Neural cell (in vitro differentiated cells): ENCODE data around the gene MAPK11. TPM values are rescaled to one million over a fixed set of nuclear protein-coding genes. Genes with fewer than 3 reads are reported as not detected.

Experiments
- H2AFZ ChIP-seq: fragments of 200-600, 300-800 bp; sonication (generic), shearing (Covaris generic); 2 replicates; pipeline ENCODE4 v1.6.0; 2014; ENCODE audit warnings: low read depth, mild to moderate bottlenecking, antibody characterized with exemption, low read length, moderate library complexity
- H3F3A ChIP-seq: fragments of 200-600 bp; shearing (Covaris generic); 2 replicates; pipeline ENCODE4 v1.6.1; 2016; ENCODE audit warnings: mild to moderate bottlenecking, moderate library complexity, mixed read lengths, antibody characterized with exemption, low read length; ENCODE audit not compliant: insufficient read depth, poor library complexity, severe bottlenecking
- H3K27ac ChIP-seq: fragments of 200-600, 300-800 bp; sonication (generic), shearing (Covaris generic); 2 replicates; pipeline ENCODE4 v1.5.1; 2014; ENCODE audit warnings: mild to moderate bottlenecking, low read length, moderate library complexity
- H3K27me3 ChIP-seq: fragments of 300-800, 200-600 bp; sonication (generic), shearing (Covaris generic); 2 replicates; pipeline ENCODE4 v1.6.0; 2014; ENCODE audit warnings: mild to moderate bottlenecking, low read depth, low read length, moderate library complexity; ENCODE audit not compliant: insufficient read depth
- H3K36me3 ChIP-seq: fragments of 300-800, 200-600 bp; sonication (generic), shearing (Covaris generic); 2 replicates; pipeline ENCODE4 v1.5.1; 2014; ENCODE audit warnings: mild to moderate bottlenecking, antibody characterized with exemption, low read length, moderate library complexity; ENCODE audit not compliant: insufficient read depth
- H3K4me2 ChIP-seq: fragments of 300-800, 200-600 bp; sonication (generic), shearing (Covaris generic); 2 replicates; pipeline ENCODE4 v1.6.0; 2014; ENCODE audit warnings: mild to moderate bottlenecking, low read length
- H3K4me3 ChIP-seq: fragments of 300-800, 200-600 bp; sonication (generic), shearing (Covaris generic); 2 replicates; pipeline ENCODE4 v1.5.1; 2014; ENCODE audit warnings: mild to moderate bottlenecking, low read length, moderate library complexity
- H3K79me2 ChIP-seq: fragments of 200-600 bp; shearing (Covaris generic); replicated peaks from 2 replicates; pipeline ENCODE4 v1.6.0; 2014; ENCODE audit warnings: mild to moderate bottlenecking, low read length, moderate library complexity; ENCODE audit not compliant: insufficient read depth
- H3K9ac ChIP-seq: fragments of 300-800, 200-600 bp; sonication (generic), shearing (Covaris generic); 2 replicates; pipeline ENCODE4 v1.6.1; 2016; ENCODE audit warnings: mild to moderate bottlenecking, low read length, mixed read lengths
- H3K9me2 ChIP-seq: fragments of 200-600 bp; shearing (Covaris generic); 2 replicates; pipeline ENCODE4 v1.6.1; 2016; ENCODE audit warnings: mild to moderate bottlenecking, low read length, mixed read lengths; ENCODE audit not compliant: insufficient read depth
- H3K9me3 ChIP-seq: fragments of 200-600, 300-800 bp; sonication (generic), shearing (Covaris generic); 2 replicates; pipeline ENCODE4 v1.6.1; 2016; ENCODE audit warnings: mild to moderate bottlenecking, mixed run types, low read length, moderate library complexity, mixed read lengths
- H4K20me1 ChIP-seq: fragments of 200-600 bp; shearing (Covaris generic); 2 replicates; pipeline ENCODE4 v1.6.1; 2016; ENCODE audit warnings: mild to moderate bottlenecking, mixed run types; ENCODE audit not compliant: insufficient read depth
- CTCF ChIP-seq: fragments of 450-650 bp; IDR thresholded peaks from 2 replicates; pipeline ENCODE4 v1.5.1; 2014; ENCODE audit warnings: antibody characterized with exemption, mild to moderate bottlenecking, moderate library complexity; ENCODE audit not compliant: poor library complexity, severe bottlenecking
- EP300 ChIP-seq: fragments of 450-650 bp; conservative IDR thresholded peaks from 2 replicates; pipeline ENCODE4 v1.6.1; 2014; ENCODE audit warnings: antibody characterized with exemption, mild to moderate bottlenecking, moderate library complexity; ENCODE audit not compliant: poor library complexity, severe bottlenecking
- EZH2 ChIP-seq: fragments of 200-600, 300-800 bp; shearing (Covaris generic), sonication (generic); IDR thresholded peaks from 2 replicates; pipeline ENCODE4 v1.6.1; 2014; ENCODE audit warnings: antibody characterized with exemption, low read length, borderline replicate concordance, mild to moderate bottlenecking; ENCODE audit not compliant: insufficient read depth, poor library complexity, severe bottlenecking
- MXI1 ChIP-seq: fragments of 450-650 bp; conservative IDR thresholded peaks from 2 replicates; pipeline ENCODE4 v1.6.1; 2014; ENCODE audit warnings: antibody characterized with exemption, mild to moderate bottlenecking; ENCODE audit not compliant: poor library complexity, severe bottlenecking
- POLR2AphosphoS5 ChIP-seq: IDR thresholded peaks from 2 replicates; pipeline ENCODE4 v1.6.1; 2012
- RAD21 ChIP-seq: fragments of 450-650 bp; conservative IDR thresholded peaks from 2 replicates; pipeline ENCODE4 v1.6.1; 2014; ENCODE audit warnings: antibody characterized with exemption, mild to moderate bottlenecking, moderate library complexity
- REST ChIP-seq: IDR thresholded peaks from 2 replicates; pipeline ENCODE4 v1.6.1; 2012; ENCODE audit warnings: borderline replicate concordance
- SMC3 ChIP-seq: fragments of 450-650 bp; conservative IDR thresholded peaks from 2 replicates; pipeline ENCODE4 v1.6.1; 2014; ENCODE audit warnings: antibody characterized with exemption, mild to moderate bottlenecking, moderate library complexity; ENCODE audit not compliant: poor library complexity
- TAF1 ChIP-seq: IDR thresholded peaks from 2 replicates; pipeline ENCODE4 v1.6.1; 2012; ENCODE audit warnings: low read depth
- polyA plus RNA-seq: library from polyadenylated mRNA; depleted of rRNA; stranded (reverse); fragments of >200 nt; gene quantifications from 2 replicates; pipeline ENCODE4 v1.2.3, GENCODE V29; 2014

MAPK11 gene
- polyA plus RNA-seq, 1 donor from 2014 or later = 36.3 TPM

- Histone ChIP-seq H3K79me2 (no peaks in the 10 kb centered on the region), H4K20me1 (no peaks in the 10 kb centered on the region), H3K27ac (no peak overlapping the region), H3K36me3 (no peaks in the 10 kb centered on the region), H2AFZ (no peak overlapping the region), H3K9ac (no peak overlapping the region), H3K27me3 (no peaks in the 10 kb centered on the region), H3K4me3 (no peak overlapping the region), H3F3A (no peaks in the 10 kb centered on the region), H3K9me2 (no peaks in the 10 kb centered on the region), H3K9me3 (no peaks in the 10 kb centered on the region), H3K4me2 (no peak overlapping the region)
- TF ChIP-seq POLR2AphosphoS5 (no peak), CTCF (no peak), EZH2 (no peak), REST (no peak), TAF1 (no peak), EP300 (no peak), RAD21 (no peak), MXI1 (no peak), SMC3 (no peak)
Observed at GRCh38 chr22:50218996-50219727, 51.0 kb downstream of the MAPK11 start.

- Histone ChIP-seq H4K20me1 (no peaks in the 10 kb centered on the region), H3K27me3 (no peaks in the 10 kb centered on the region), H3K9me2 (no peaks in the 10 kb centered on the region), H3K4me3 (no peak overlapping the region), H3K9ac (no peak overlapping the region), H3K27ac (no peak overlapping the region), H3F3A (no peaks in the 10 kb centered on the region), H3K36me3 (no peaks in the 10 kb centered on the region), H2AFZ (no peak overlapping the region), H3K9me3 (no peaks in the 10 kb centered on the region), H3K79me2 (no peaks in the 10 kb centered on the region), H3K4me2 (no peak overlapping the region)
- TF ChIP-seq POLR2AphosphoS5 = no peak
- no peak for TF ChIP-seq SMC3
Observed at GRCh38 chr22:50218153-50218995, 51.8 kb downstream of the MAPK11 start.
